HG03159 (cell line): ENCODE measurements around the gene MRPL43.

Source experiments
- ATAC-seq: cut with Tn5 transposase; IDR thresholded peaks from one replicate; pipeline ENCODE4 v1.9.1; 2021; ENCODE audit warnings: mild to moderate bottlenecking, moderate library complexity; ENCODE audit not compliant: unreplicated experiment

MRPL43 gene

DNA sequence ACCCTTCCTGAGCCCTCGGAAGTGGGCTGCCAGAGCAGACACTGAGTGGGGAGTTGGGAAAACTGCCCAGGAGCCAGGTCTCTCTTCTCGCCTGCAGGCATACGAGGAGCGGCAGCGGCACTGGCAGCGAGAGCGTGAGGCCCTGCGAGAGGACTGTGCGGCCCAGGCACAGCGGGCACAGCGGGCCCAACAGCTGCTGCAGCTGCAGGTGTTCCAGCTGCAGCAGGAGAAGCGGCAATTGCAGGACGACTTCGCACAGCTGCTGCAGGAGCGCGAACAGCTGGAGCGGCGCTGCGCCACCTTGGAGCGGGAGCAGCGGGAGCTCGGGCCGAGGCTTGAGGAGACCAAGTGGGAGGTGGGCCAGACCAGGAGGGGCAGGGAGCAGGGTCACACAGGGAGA lies 18.1 kb upstream of the MRPL43 start:
- no peak for ATAC-seq

GRCh38 chr10:101003639-101004206 lies 16.4 kb upstream of the MRPL43 start:
- ATAC-seq = no peak

- no peak for ATAC-seq
Measured at GRCh38 chr10:101002456-101002855, 15.2 kb upstream of the MRPL43 start.

DNA sequence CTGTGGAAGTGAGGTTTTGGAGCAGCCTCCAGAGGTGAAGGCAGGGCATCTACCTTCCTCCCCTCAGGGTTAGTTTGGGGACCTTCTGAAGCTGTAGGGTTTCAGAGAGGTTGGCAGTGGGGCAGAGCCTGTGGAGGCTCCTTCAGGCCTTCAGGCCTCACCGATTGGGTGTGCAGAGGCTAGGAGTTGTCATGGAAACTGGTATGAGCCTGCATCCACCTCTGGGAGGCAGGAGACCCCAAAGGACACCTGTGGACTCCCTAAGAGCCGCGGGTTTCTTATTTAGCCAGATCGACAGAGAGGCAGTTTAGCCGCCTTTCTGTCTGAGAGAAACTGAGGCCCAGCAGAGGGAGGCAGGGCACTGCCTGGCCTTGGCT lies 14.3 kb upstream of the MRPL43 start:
- ATAC-seq = no peak

DNA sequence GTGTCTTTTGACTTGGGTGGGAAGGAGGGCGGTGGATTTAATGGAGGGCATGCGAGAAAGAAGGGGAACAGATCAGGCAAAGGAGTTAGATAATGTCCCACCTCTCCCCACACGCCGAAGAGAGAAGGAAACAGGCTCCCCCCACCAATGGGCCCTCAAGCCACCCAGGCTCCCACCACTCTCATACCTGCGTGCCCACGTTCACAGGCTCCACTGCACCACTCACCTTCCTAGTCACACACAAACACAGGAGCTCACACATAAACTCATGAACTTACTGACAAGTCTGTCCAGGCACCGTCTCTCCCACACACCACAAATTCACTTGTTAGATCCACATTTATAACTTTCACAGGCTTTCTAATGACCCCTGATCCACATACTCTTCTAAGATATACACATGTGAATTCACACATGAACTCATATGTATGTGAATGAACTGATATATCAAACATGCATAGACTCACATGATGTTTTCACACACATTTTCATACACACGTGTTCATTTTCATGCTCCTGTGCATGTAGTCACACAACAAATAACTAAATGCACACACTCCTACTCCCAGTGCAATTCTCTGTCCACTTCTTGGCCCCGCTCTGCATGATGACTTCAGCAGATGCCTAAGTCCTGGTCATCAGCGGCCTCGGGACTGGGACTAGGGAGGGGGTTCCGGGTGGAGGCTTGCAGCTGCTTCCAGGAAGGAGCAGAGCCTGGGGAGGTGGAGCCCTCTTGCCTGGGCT lies 13.8 kb upstream of the MRPL43 start:
- ATAC-seq = no peak

GRCh38 chr10:101000127-101000914 lies 13.0 kb upstream of the MRPL43 start:
- no peak for ATAC-seq

- peak; percentile 9 for ATAC-seq
Measured at GRCh38 chr10:100999742-101000126, 12.4 kb upstream of the MRPL43 start, which contains the start of gene LZTS2. Gene LZTS2 (plus strand): TSS chr10:100999808. CDS start chr10:101002539, 2,731 bp downstream.

GRCh38 chr10:100998991-100999741 lies 11.9 kb upstream of the MRPL43 start:
- peak; percentile 44 for ATAC-seq

DNA sequence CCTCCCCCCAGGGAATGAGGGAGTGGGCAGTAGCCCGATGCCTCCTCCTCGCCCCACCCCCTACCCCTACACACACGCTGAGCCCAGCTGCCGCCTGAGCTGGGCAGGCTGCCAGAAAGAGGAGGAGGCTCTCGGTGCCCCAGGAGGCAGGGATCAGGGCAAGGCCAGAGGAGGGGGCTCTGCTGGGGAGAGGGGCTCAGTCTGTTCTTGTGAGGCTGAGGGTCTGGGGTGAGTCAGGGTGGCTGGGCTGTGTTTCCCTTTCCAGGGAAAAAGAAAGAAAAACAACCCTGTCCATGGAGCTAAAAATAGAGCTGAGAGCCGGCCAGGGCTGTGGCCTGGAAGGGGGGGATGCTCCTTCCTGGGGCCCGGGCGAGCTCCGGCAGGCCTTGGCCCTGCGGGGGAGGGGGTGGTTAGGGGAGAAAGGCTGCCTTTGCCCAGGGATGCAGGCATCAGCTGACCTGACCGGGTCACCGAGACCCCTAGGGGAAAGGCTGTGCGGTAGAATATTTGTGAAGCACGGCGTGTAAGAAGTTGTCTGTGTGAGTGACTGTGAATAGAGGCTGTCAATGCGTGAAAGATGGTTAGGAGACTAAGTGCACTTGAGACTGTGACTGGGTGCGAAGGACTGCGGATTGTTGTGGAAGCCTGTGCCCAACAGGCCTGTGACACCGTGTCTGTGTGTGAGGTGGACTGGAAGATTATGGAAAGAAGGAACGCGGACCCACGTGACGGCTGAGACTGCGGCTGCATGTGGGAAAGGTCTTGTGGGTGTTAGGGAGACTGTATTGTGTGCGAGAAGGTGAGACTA lies 11.1 kb upstream of the MRPL43 start:
- ATAC-seq = no peak

DNA sequence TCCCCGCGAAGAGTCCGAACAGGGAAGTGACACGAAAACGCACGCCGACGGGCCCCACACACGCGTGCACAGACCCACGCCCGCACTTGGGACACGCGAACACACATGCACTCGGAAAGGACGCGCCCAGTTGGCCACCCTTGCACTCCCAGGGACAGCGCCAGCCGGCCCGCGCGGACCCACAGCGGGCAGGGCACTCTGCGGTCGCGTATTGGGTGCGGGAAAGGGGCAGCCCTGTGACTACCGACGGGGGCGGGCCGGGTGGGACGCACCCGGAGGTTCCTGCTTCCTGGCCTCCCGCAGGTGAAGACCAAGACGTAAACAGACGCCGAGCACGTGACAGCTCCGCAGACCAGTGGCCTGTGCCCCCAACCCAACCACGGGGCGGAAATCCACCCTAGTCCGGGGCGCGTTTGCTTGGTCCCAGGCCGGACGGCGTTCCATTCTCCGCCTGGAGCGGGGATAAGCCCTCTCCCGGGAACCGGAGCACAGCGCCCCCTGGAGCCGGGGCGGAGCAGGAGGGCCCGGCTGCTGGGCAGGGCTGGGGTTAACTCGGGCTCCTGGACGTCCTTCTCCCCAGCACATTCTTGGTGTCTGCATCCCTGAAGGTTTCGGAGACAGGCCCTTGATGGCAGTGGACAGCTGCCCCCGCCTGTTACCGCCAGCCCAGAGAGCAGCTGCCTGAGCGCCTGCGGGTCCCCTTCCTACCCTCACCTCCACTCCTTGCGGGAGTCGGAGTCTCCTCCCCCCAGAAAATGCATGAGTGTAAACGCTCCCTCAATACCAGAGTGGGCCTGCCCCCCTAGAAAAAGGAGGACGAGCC lies 10.3 kb upstream of the MRPL43 start:
- ATAC-seq = peak; percentile 32

DNA sequence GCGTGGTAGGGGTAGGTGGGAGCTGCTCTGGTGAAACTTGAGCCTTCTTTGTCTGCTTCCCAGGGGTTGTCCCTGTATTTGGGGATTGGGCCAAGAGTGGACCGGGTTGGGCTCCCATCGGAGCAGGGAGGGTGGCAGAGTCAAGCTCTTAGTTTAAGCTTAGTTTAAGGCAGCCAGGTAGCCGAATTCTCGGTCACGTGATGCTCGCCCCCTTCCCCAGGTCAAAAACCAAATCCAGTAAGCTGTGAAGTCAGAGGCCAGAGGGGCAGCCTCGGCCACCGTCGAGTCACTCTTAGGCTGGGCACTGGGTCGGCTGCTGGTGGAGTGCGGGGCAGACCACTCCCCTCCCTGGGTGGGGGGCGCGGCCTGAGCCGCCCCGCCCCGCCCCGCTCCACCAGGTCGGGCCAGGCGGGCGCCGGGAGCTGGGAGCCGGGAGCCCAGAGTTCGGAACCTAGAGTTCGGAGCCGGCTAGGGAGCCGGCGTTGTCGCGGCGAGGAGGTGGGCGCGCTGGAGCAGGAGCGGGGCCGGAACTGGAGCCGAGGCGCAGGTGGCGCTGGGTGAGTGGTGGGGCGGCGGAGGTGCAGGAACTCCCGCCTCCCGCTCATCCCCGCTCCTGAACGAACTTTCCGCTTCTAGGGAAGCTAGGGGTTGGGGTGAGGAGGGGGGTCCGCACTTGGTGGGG lies 9.5 kb upstream of the MRPL43 start:
- ATAC-seq = peak; percentile 16

GRCh38 chr10:100995181-100995580 lies 7.9 kb upstream of the MRPL43 start:
- ATAC-seq = no peak

DNA sequence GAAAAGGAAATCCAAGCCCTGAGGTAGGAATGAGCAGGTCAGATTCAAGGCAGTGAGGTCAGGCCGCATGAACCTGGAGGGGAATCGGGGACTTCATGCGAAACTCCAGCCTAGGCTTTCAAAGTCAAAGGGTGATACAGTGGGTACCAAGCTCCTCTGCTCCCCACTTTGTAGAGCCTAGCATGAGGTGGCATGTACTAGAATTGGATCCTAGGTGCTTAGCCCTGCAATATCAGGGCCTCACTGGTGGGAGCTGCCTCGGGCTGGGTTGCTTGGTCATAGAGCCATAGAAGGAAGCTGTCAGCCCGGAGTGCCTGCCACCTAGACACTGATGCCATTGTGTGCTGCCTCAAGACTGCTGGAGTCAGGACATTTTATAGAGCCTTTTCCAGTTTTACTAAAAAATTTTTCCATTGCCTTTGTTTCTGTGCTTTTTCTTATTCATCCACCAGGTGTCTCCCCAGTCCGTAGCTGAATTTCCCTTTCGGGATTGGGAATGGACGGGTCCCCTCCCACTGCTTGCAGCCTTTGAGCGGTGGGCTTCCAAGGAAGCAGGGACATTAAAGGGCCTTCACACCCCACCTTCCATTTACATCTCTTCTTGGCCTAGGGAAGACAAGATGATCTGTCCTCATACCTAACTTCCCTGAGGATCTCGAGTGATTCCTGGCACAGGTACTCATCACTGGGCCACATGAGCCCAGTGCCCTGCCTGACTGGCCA lies 6.8 kb upstream of the MRPL43 start:
- no peak for ATAC-seq

- ATAC-seq = no peak
Measured at GRCh38 chr10:100989088-100989487, 1.8 kb upstream of the MRPL43 start.

DNA sequence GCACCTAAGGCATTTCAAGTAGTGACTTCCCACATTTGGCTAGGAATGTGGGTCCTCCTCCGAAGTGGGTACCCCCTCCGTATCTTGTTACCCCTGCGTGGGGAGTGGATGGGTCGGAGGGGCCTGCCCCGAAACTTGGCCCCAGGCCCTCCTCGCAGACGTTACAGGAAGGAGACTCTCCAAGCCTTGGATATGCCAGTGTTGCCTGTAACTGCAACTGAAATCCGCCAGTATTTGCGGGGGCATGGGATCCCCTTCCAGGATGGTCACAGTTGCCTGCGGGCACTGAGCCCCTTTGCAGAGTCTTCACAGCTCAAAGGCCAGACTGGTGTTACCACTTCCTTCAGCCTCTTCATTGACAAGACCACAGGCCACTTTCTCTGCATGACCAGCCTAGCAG lies 869 bp upstream of the MRPL43 start:
- no peak for ATAC-seq

DNA sequence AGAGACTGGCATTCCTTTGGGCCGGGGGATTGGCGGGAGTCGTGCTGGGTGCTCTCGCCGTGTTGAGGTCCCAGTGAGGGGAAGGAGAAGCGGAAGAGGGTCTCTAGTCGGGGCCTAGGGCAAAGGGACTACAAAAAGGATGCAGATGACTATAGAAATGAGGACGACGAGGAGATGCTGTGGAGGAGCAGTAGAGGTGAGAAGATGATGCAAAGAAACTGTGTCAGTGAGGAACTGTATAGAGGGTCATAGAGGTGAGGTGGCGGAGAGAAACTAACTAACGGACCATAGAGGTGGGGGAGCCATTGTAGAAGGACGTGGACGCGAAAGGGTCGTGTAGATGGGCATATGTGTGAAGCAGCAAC lies 370 bp upstream of the MRPL43 start:
- ATAC-seq = peak; percentile 8

GRCh38 chr10:100986623-100986951 lies 710 bp downstream of the MRPL43 start:
- peak; percentile 2 for ATAC-seq

- ATAC-seq = no peak
Measured at GRCh38 chr10:100985336-100985735, 2.0 kb downstream of the MRPL43 start.
